NB4 (cell line): ENCODE measurements around the gene TFPI2.

Experiments
- CTCF ChIP-seq: IDR thresholded peaks from one replicate; pipeline ENCODE4 v1.5.1; 2012; ENCODE audit warnings: low read depth, low read length
- MAX ChIP-seq: IDR thresholded peaks from 2 replicates; pipeline ENCODE4 v1.6.1; 2011; ENCODE audit warnings: low read depth, low read length
- POLR2A ChIP-seq: IDR thresholded peaks from 2 replicates; pipeline ENCODE4 v1.6.1; 2011; ENCODE audit warnings: mild to moderate bottlenecking; ENCODE audit not compliant: insufficient read length; ENCODE audit errors: extremely low read depth

- TF ChIP-seq POLR2A (no peak), CTCF (no peak), MAX (no peak)
These were observed 6.0 kb downstream of the TFPI2 start for GRCh38 chr7:93884541-93884940.
